ENCODE data around the gene VPS13D.
"Not testable (repeated sequence)": the region's sequence is repeated elsewhere in the genome, so short reads cannot be mapped to it uniquely, and the experiment has no call there.

VPS13D gene

DNA sequence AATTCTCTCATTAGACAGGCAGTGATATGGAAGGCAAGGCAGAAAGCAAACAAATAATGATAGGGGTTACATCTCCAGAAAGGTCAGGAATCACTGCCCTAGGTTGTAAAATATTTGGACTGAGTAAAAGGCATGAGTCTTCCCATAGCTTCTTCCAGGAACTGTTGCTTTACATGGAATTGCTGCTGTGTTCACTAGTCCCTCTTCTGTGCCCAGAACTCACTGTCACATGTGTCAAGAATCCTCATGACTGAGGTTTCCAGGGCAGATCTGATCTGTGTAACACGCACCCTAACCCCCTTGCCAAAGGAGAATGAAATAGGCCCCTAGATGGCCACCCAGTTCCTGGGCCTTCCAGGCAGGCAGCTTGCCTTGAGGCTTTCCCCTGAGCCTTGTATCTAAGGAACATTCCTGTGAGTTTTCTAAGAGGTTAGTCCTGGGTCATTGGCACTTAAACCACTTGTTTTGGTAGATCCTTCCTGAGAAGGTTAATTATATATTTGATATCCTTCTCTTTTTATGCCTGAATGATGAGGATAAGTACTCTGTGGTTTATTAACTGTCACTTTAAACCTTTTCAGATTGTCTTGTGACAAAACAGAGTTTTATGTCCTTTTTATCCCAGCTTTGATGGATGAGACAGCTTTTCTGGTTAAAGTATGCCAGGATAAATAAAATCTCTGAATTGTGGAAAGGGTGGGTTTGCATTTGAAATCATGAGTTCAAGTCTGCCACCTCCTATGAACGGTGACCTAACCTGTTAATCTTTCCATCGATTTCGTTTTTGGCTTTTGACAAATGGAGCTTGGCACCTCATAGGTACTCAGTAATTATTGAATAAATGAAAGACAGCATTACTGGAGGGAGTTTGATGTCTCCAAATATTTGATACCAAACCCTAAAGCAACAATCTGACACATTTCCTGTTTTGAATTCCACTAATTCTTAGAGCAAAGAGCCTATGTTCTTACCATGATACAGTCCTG, 224.9 kb downstream of the VPS13D start:
- no peak for DNase-seq

DNA sequence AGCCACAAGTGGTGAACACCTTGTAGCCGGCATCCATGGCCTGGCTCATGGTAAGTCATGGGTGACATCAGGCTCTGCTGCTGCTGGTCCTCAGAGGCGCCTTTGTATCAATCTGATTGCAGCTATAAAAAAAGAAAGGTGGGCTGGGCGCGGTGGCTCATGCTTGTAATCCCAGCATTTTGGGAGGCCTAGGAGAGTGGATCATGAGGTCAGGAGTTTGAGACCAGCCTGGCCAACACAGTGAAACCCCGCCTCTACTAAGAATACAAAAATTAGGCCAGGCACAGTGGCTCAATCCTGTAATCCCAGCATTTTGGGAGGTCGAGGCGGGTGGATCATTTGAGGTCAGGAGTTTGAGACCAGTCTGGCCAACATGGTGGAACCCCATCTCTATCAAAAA, 226.3 kb downstream of the VPS13D start:
- DNase-seq, result not testable (repeated sequence)

DNA sequence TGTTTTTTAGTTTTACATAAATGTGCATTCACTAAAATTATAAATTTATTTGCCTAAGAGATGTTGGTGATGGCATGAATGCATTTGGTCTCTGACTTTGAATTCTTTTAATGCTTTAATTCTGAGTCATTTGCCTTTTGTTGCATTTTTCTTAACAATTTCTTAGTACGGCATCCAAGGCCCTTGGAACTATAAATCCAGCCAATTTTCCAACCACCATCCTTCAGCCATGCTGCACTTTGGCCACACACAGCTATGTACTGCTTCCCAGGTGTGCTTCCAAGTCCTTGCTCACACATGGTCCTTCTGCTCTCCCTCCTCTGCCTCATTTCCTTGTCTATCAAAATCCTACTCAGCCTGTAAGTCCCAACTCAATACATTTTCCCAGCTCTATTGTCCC, 227.1 kb downstream of the VPS13D start:
- no peak for DNase-seq

GRCh38 chr1:12457771-12458170, 227.9 kb downstream of the VPS13D start:
- no peak for DNase-seq

DNA sequence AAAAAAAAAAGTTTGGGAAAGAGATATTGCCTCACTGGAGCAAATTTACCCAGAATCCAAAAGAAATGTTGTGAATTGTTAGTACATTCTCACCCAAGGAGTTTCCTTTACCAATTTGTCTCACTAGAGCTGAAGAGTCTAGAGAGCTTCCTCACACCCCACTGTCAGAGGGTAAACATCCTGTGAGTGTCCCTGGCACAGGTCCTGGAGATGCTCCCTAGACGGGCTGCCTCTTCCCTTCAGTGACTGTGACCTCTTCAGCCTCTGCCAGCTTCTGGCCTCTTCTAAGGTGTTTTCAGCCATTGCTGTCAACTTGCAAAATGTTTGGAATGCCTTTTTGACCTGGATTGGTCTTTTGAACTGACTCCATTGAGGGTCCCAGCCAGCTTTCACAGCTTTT, 228.7 kb downstream of the VPS13D start:
- DNase-seq, result no peak

DNA sequence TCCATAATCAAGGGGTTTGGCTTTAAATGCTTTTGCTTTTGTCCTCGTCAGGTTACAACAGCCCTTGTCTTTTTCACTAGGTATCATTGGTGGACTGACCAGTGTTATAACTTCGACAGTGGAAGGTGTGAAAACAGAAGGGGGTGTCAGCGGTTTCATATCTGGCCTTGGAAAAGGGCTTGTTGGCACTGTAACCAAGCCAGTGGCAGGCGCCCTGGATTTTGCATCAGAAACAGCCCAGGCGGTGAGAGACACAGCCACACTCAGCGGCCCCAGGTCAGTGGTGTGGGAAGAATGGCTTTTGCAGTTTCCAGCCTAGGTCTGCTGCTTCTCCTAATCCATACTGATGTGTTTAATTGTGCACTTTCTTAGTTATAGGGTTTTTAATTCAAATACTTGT, 230.3 kb downstream of the VPS13D start:
- no peak for DNase-seq

- DNase-seq, result no peak
Observed at GRCh38 chr1:12460911-12461621, 231.2 kb downstream of the VPS13D start.

DNA sequence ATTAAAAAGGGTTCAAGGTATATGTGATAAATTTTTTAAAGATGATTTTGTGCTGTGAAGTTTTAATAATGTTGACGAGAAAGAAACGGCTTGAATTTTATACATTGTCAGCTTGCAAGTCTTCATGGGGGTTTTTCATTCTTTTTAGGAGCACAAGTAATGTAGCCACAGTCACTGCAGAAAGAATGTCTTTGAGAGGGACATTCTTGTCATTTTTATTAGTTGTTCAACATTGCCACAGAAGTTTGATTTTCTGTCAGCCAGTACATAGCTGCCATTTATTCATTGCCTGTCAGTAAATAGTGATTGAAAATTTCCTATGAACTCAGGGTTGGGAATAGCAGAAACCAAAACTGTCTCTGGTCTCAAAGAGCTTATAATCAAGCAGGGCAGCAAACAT, 231.9 kb downstream of the VPS13D start:
- no peak for DNase-seq

- DNase-seq, result no peak
Observed at GRCh38 chr1:12462586-12462985, 232.8 kb downstream of the VPS13D start.

GRCh38 chr1:12464045-12464461, 234.2 kb downstream of the VPS13D start:
- no peak for DNase-seq

- no peak for DNase-seq
Observed at GRCh38 chr1:12464598-12465056, 234.8 kb downstream of the VPS13D start.

DNA sequence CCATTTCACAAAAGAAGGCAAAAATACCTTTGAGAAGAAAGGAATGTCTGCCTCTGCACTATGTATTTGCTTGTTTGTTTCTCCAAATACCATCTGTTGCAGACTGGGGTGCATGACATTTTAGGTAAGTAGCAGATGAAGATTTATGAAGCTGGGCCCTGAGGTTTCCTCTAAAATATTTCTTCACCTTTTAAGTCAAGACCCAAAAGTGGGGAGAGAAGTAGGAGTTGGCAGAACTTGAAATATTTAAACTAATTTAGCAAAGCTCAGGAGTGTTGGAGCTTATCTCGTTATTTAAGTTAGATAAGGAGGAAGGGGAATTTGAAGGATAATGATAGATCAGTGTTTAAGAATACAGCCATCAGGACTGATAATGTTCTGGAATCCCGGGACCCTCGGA, 235.3 kb downstream of the VPS13D start:
- no peak for DNase-seq

- DNase-seq, result no peak
Observed at GRCh38 chr1:12466816-12467215, 237.0 kb downstream of the VPS13D start.

- peak in 1 of 5 donors; percentile 38 for DNase-seq
Observed at GRCh38 chr1:12467570-12468286, 237.9 kb downstream of the VPS13D start.

DNA sequence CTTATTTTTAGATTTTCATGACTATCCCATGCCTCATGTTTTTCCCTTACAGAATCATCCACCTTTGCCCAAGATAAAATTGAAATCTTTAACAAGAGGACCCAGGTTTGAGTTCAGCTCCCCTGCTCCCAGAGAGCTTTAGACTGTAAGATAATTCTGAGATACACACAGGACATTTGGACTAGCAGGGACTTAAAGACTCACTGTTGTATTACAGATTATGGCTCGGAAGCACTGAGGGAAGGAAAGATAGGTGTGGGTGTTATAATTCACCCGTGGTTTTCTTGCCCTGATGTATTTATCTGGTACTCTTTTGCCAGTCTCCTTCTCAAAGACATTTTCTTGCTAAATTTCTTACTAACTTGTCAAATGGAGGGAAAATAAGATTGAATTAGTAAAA, 238.5 kb downstream of the VPS13D start:
- no peak for DNase-seq

DNA sequence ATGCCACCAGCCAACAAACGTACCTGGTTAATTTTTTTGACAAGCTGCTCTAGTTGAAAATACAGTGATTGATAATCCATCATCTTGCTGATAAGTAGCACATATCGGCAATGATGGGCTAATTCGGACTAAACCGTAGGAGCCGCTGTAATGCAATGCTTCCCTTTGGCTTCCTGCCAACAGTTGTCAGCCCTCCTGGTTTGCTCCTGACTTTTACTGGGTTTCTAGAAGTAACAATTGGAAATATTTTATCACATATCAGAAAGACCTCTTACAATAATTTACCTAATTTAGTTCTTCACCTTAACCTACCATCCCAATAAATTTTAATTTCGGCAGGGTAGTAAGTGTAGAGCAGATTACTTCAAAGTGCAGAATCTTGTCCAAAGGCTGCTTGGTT, 239.7 kb downstream of the VPS13D start:
- DNase-seq, result no peak

- DNase-seq, result no peak
Observed at GRCh38 chr1:12469990-12470389, 240.2 kb downstream of the VPS13D start.

DNA sequence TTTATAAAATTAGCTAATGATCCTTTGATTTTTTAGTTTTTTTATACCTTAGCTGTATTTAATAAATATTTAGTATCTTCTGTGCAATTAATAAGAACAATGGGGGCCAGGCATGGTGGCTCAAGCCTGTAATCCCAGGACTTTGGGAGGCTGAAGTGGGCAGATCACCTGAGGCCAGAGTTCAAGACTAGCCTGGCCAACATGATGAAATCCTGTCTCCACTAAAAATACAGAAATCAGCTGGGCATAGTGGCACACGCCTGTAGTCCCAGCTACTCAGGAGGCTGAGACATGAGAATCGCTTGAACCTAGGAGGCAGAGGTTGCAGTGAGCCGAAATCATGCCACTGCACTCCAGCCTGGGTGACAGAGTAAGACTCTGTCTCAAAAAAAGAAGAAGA, 241.1 kb downstream of the VPS13D start:
- DNase-seq, result not testable (repeated sequence)

- DNase-seq, result no peak
Observed at GRCh38 chr1:12472156-12472797, 242.4 kb downstream of the VPS13D start.

GRCh38 chr1:12472798-12473551, 243.1 kb downstream of the VPS13D start:
- DNase-seq, result peak in 3 of 5 donors; percentile 14 to 85 (median 21)

- DNase-seq, result no peak
Observed at GRCh38 chr1:12473596-12474362, 243.9 kb downstream of the VPS13D start.
